ENCODE results near the gene PEAK1. TPM values are rescaled to one million over a fixed set of nuclear protein-coding genes. Genes with fewer than 3 reads are reported as not detected.

The PEAK1 gene
- total and polyA plus RNA-seq, 2 donors (not counting 3 experiments of a cell fraction or from before 2014, with no cell fraction given), result 17.9 to 91.9 TPM

GRCh38 chr15:77057685-77058084, 362.2 kb downstream of the PEAK1 start:
- DNase-seq (ENCODE audit: low read depth, low spot score) (no peak), FAIRE-seq (no peak)
- no peak overlapping the region for H2AFZ ChIP-seq (ENCODE audit: low read depth, low read length)
- no TSS peak for BruUV-seq (replicated peaks)
- H3K4me1 ChIP-seq (ENCODE audit: control insufficient read depth, extremely low read depth, insufficient read depth, low read length), result peaks cover 20% of the 10 kb centered on the region
- no peak overlapping the region for H3K4me3 ChIP-seq (replicated peaks in 1 of 3; ENCODE audit: insufficient read depth in 1 of 3, low read depth in 1 of 3, low read length in 3 of 3)
- intact Hi-C loops (cut with micrococcal nuclease), result no loop called here
- peaks cover 58% of the 10 kb centered on the region for H3K79me2 ChIP-seq (ENCODE audit: control insufficient read depth, insufficient read depth, low read length)
- no peaks in the 10 kb centered on the region for H3K9me3 ChIP-seq (replicated peaks; ENCODE audit: control insufficient read depth, insufficient read depth, low read length)
- H3K36me3 ChIP-seq (ENCODE audit: control insufficient read depth in 2 of 2, extremely low read depth in 1 of 2, insufficient read depth in 2 of 2, low read length in 2 of 2), result peaks cover 0 to 3% of the 10 kb centered on the region in 2 experiments
- TF ChIP-seq FOS (IDR thresholded peaks at IDR 0.05; ENCODE audit: borderline replicate concordance, insufficient read depth, low read length), result no peak
- no peak for TF ChIP-seq CTCF (IDR thresholded peaks at IDR 0.05; ENCODE audit: extremely low read depth in 1 of 2, insufficient read depth in 1 of 2, low read depth in 1 of 2, low read length in 2 of 2)
- no peak for TF ChIP-seq POLR2AphosphoS5 (IDR thresholded peaks at IDR 0.05; ENCODE audit: insufficient read depth, low read depth, low read length)
- no peak for TF ChIP-seq GATA2 (IDR thresholded peaks at IDR 0.05; ENCODE audit: insufficient read depth, insufficient read length, low read depth, low read length)
- TF ChIP-seq MAX (IDR thresholded peaks at IDR 0.05; ENCODE audit: insufficient read depth, insufficient read length), result no peak
- TF ChIP-seq POLR2A (IDR thresholded peaks at IDR 0.05; ENCODE audit: low read depth, low read length), result no peak
- no peak for TF ChIP-seq JUN (IDR thresholded peaks at IDR 0.05; ENCODE audit: borderline replicate concordance, insufficient read depth, insufficient read length, low read depth)
- TF ChIP-seq MYC (IDR thresholded peaks at IDR 0.05; ENCODE audit: low read depth, low read length), result no peak
- TF ChIP-seq EZH2 (IDR thresholded peaks at IDR 0.05; ENCODE audit: borderline replicate concordance, low read depth, low read length, severe bottlenecking), result no peak
- POLR2A ChIA-PET, result no interaction called here
- H3K27me3 ChIP-seq (ENCODE audit: control insufficient read depth in 2 of 2, insufficient read depth in 2 of 2, low read length in 2 of 2), result no peaks in the 10 kb centered on the region
- no peak overlapping the region for H3K4me2 ChIP-seq (ENCODE audit: insufficient read depth, low read length)
- H4K20me1 ChIP-seq (replicated peaks; ENCODE audit: control insufficient read depth, extremely low read depth, insufficient read depth, low read length), result peaks cover 3% of the 10 kb centered on the region
- no peak overlapping the region for H3K27ac ChIP-seq (ENCODE audit: insufficient read depth, low read depth, low read length)
- CTCF ChIA-PET, result interaction anchor here (0.5 to 1.7 kb wide), 2 partner anchors 10 to 36 kb away, joined by 3 to 6 read pairs; no protein-coding TSS in a partner anchor
- dilution Hi-C loops (cut with MboI; ENCODE audit: extremely low pct_ligation_motif_present, low sequenced_read_pairs), result no loop called here
- no peaks in the 10 kb centered on the region for H3K9me1 ChIP-seq (replicated peaks; ENCODE audit: control insufficient read depth, extremely low read depth, insufficient read depth, low read length)
- no peak overlapping the region for H3K9ac ChIP-seq (replicated peaks; ENCODE audit: extremely low read depth, insufficient read depth, low read length)
